Activated CD4-positive, alpha-beta T cell treated with anti-CD3 and anti-CD28 coated beads, Interleukin-2, amount 50 U/mL, for 4 hours (primary cell): Measurements from ENCODE around the gene ACVR1B.

Experiments
- DNase-seq, 2 experiments: peaks; one replicate each; pipeline ENCODE4 v3.0.0-alpha.2; 2020

ACVR1B gene

DNA sequence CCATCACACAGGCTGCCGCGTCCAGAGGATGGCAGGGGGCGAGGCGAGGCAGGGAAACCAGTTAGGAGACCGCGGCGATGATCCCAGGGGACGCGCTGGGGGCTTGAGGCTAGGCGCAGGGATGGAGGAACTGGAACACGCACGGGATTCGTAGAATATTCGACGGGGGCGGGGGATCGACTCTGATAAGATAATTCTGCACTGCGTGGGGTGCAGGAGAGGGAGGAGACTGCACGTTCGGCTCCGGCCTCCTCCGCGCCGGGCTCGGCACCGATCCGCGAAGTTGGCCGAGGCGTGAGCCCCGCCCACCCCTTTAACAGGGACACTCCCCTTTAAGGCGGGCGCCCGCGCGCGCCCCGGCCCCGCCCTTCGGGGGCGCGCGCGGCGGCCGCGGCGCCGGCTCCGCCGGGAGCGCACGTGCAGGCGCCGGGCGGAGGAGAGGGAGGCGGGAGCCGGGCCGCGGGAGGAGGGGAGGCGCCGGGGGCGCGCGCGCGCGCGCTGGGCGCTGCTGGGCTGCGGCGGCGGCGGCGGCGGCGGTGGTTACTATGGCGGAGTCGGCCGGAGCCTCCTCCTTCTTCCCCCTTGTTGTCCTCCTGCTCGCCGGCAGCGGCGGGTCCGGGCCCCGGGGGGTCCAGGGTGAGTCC is at the start of gene ACVR1B:
Gene ACVR1B, plus strand, starts transcription at position 501 of the 644 bp plus-strand sequence. Its CDS starts 45 bp downstream, at position 546.
- DNase-seq = peak; percentile 89 to 91

DNA sequence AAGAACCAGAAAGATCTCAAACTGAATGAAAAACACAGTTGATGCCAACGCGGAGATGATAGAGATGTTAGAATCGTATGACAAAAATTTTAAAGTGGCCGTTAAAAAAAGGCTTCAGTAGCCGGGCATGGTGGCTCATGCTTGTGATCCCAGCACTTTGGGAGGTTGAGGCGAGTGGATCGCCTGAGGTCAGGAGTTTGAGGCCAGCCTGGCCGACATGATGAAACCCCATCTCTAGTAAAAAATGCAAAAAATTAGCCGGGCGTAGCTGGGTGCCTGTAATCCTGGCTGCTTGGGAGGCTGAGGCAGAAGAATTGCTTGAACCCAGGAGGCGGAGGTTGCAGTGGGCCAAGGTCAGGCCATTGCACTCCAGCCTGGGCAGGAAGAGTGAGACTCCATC is 49.6 kb upstream of the ACVR1B start:
- DNase-seq = no peak

DNA sequence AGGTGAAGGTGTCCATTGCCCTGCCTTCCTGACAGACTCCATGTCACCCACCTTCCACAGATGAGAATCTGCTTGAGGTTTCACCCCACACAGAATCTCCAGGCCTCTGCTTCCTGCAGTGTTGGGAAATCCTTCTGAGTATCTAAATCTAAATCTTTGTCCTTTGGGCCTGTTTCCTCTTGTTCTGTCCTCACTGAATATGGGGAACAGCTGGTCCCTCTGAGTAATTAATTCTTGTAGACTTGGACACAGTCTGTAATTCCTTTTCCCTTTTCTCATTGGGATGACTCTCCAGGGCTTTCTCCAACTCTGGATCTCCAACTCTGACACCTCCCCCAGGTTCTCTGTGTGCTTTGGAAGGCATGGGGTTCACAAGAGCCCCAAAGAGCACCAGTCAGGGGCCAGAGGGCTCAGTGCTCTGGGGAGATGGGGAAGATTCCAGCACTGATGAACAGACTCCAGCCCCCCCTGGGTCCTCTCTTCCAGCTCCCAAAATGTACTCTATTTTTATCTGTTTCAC is 46.5 kb upstream of the ACVR1B start:
- no peak for DNase-seq

DNA sequence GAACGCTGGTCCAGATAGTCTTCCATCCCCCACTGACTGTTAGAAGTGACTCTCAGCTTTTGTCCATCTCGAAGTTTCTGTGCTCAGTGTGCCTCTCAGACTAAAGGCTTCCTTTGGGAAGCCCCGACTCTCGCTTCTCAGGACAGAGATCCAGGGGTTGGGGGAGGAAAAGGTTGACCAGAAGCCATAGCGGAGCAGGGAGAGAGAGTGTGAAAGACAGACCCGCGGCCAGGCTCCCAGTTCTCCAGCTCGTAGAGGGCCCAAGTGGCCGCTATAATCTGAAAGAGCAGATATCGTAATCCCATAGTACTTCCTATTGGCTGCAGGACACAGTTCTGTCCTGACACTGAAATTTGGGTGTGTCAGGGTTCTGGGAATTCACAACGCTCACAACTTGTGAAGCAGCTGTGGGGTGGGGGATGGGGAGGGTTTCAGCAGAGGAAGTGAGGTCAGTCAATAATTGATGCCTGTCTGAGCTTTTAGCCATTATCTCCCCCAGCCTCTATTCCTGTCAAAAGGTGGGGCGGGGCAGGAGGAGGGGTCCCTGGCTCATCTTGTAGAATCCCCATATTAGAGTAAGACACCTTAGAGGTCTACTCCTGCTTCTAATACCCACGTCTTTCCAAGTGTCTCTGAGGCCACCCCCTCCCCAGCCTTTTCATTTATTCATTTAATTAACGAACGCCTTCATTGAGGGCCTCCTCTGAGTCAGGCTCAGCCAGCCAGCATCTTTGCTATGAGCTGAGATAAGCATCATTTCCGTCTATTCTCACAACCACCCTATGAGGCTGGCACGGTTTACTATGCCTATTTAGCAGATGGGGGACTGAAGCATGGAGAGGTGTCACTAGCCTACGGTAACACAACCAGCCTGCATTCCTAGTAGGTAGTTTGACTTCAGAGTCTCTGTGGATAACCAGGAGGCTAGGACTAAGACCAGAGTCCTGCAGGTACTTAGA is 45.7 kb upstream of the ACVR1B start:
- DNase-seq = no peak

DNA sequence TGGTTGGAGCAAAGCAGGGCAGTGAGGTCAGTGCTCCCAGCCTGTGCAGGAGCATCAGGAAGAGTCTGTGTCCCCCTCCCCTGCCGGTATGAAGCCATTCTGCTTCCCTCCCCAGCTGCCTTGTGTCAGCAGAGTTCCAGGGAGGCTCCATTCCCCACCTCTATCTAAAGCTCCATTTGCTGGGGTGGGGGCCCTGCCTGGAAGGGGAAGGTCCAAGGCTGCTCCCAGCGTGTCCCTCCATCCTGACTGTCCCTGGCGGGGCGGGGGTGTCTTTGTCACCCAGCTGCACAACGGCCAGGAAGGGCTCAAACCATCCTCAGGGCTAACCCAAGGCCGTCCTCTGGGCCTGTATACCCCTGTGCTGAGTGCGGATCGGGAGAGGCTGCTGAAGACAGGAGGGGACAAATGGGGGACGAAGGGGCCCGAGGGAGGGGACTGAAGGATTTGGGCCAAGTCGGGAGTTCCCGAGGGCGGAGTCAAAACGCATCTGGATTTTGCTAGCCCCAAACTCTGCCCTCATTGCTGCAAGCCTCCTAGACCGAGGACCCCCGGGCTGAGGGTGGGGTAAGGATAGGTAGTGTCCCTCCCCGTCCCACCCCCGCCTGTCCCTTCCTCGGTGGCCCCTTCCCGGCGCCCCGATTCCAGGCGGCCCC is 44.9 kb upstream of the ACVR1B start:
- no peak for DNase-seq

DNA sequence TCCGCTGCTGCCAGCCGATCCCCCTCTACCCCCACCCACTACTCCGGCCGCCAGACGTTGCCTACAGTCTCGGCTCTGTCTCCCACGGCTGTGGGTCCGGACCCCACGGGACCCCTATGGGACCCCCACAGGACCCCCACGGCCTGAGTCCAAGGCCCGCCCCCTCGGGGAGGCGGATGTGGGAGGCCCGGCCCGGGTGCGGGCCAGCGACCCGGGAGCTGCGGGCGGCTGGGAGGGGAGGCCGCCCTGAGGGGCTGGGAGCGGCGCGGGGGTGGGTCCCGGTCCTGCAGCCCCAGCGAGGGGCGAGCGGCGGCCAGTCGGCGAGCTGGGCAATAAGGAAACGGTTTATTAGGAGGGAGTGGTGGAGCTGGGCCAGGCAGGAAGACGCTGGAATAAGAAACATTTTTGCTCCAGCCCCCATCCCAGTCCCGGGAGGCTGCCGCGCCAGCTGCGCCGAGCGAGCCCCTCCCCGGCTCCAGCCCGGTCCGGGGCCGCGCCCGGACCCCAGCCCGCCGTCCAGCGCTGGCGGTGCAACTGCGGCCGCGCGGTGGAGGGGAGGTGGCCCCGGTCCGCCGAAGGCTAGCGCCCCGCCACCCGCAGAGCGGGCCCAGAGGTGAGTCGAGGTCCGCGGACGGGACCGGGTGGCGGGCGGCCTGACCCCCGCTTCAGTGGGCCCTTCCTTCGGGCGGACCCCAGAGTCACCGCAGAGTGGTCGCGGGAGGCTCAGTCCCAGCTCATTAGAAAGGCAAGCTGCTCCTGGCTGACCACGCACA is 44.2 kb upstream of the ACVR1B start, which contains the start of gene ACVRL1:
Gene ACVRL1, plus strand, starts transcription at position 422 of the 773 bp plus-strand sequence. CDS start 4,971 bp downstream, outside the sequence.
- DNase-seq = no peak

DNA sequence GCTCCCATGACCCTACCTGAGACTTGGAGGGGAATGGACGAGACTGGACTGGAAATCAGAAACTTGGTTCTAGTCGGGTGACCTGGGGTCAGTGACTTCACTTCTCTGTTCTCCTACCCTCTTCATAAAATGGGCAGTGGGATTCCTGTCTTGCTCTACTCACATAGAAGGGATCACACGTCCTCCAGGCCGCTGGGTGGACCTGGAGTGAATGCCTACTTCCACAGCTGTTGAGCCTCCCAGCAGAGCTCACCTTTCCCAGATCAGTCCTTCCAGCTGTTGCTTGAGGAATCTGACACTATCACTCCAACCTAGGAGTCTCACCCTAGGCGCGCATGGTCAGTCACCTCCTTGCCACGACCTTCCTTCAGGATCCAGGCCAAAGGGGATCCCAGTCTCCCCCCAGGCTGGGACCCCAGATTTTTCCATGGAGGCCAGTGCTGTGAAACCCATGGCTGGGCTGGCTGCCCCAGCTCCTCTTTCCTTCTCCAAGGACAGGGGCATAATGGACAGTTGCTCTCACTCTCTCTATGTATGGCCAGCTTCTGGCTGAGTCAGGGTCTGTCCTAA is 43.6 kb upstream of the ACVR1B start:
- no peak for DNase-seq

DNA sequence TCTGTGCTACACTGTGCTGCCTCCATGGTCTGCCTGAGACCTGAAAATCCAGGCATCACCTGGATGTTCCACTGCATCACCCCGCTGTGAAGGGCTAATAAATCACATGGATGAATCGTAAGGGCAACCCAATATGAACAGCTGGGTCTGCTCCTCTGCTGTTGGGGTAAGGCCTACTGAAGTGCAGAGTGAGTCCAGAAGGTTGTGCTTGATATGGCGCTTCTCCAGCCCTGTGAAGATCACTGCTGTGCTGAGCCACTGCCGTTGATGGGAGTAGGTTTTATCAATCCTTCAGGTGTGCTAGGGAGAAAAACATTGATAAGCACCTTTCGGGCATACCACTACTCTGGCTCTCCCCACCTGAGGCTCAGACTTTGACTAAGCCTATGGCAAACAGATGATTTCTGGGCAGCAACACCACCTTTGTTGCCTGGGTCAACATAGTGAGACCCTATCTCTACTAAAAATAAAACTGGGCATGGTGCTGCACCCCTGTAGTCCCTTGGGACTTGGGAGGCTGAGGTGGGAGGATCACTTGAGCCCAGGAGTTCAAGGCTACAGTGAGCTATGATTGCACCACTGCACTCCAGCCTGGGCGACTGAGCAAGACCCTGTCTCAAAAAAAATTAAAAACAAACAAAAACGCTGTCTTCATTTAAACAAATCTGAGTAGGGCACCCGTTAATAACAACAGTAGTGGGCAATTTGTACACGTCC is 42.5 kb upstream of the ACVR1B start:
- DNase-seq = no peak

DNA sequence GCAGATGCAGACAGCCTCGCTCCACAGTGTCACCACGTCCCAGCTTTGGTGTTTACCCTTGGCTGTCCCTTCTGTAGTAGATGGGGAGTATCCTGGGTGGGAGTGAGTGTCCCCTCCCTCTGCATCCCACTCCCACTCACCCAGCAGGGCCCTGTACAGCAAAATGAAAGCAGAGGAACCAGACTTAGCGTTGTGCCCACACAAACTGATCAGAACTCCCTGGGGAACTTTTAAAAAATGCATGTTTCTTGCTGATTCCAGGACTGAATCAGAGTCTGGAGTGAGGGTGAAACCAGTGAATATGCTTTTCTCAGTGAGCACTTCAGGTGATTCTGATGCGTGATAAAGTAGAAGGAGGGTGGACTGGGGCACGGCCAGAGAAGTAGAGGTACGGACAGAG is 41.3 kb upstream of the ACVR1B start:
- no peak for DNase-seq

DNA sequence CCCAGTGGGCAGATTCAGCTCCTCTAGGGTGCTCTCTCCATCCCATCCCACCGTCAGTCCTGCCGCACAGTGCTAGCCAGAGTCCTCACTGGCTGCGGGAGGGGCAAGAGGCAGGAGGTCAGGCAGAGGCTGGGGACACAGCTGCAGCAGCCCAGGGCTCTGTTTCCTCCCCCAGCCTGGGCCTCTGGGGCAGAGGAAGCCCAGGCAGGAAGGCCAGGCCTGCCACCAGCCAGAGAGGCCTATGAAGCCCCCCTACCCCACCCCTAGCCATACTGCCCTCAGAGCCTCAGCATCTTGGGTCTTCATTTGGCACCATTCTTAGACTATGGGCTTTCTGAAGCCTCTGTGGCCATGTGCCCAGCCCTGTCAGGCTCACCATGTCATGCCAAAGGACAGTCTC is 40.8 kb upstream of the ACVR1B start:
- DNase-seq = no peak

DNA sequence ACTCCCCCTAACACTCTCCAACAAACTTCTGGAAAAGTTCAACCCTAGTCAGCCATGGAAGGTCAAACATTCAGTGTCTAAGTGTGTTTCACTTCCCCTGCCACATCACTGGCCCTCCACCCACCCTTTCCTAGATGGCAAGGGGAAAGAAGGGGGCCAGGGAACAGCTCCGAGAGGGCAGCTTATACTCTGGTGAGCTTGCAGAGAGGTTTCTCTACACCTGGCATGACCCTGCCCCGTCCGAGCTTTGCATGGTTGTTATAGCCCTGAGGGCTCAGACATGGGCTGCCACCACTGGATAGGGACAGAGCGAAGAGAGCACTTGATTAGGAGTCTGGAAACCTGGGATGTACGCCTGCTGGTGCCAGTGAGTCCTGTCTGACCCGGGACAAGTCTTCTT is 40.2 kb upstream of the ACVR1B start:
- no peak for DNase-seq

DNA sequence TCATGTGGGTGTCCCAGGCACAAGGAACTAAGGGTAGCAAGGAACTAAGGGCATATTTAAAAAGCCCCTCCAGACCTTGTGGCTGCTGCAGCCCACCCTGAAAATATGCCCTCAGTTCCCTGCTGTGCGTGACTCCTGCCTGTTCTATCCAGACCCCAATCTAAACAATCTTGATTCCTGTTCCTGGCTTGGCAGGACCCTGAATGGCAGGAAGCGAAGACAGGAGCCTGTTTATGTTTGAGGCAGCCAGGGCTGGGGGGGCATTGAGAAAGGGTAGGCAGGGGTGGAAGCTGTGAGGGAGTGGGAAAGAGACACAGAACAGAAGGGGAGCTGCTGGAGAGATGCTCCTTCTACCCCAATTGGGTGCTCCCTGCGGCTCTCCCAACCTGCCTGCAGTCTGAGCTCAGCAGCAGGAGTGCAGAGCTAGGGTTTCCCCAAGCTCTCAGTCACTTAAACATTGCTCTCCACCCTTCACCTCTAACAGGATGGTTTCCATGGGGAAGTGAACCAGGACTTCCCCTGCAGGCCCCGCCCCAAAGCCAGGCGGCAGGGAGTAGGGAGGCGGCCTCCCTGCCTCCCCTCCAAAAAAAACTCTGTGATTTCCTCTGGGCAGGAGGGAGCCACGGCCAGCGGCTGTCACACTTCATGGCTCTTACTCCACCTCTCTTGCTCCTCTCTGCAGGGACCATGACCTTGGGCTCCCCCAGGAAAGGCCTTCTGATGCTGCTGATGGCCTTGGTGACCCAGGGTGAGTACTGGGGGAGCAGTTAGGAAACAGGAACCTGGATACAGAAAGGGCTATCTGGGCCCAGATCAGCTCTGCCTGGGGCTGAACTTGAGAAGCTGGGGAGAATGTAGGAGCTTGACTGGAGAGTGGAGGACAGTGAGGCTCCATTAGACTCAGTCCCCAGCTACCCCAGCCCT is 39.4 kb upstream of the ACVR1B start:
- no peak for DNase-seq

DNA sequence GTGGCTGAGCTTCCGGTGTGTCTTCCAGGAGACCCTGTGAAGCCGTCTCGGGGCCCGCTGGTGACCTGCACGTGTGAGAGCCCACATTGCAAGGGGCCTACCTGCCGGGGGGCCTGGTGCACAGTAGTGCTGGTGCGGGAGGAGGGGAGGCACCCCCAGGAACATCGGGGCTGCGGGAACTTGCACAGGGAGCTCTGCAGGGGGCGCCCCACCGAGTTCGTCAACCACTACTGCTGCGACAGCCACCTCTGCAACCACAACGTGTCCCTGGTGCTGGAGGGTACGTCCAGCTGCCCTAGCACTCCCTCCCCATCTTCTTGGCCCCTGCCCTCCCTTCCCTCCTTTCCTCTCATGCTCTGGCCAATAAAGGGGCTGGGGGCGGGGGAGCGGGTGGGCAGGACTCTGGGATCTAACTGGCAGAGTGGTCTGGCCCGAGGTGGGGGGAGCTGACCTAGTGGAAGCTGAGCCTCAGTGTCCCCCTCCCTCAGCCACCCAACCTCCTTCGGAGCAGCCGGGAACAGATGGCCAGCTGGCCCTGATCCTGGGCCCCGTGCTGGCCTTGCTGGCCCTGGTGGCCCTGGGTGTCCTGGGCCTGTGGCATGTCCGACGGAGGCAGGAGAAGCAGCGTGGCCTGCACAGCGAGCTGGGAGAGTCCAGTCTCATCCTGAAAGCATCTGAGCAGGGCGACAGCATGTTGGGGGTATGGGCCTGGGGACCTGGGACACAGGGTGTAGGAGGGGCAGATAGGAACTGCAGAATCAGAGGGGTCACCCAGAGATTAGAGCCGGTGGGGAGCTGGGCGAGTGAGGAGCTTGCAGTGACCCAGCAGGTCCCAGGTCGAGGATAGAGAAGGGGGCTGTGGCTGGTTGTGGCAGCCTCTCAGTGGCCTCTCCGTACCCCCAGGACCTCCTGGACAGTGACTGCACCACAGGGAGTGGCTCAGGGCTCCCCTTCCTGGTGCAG is 38.1 kb upstream of the ACVR1B start:
- no peak for DNase-seq

DNA sequence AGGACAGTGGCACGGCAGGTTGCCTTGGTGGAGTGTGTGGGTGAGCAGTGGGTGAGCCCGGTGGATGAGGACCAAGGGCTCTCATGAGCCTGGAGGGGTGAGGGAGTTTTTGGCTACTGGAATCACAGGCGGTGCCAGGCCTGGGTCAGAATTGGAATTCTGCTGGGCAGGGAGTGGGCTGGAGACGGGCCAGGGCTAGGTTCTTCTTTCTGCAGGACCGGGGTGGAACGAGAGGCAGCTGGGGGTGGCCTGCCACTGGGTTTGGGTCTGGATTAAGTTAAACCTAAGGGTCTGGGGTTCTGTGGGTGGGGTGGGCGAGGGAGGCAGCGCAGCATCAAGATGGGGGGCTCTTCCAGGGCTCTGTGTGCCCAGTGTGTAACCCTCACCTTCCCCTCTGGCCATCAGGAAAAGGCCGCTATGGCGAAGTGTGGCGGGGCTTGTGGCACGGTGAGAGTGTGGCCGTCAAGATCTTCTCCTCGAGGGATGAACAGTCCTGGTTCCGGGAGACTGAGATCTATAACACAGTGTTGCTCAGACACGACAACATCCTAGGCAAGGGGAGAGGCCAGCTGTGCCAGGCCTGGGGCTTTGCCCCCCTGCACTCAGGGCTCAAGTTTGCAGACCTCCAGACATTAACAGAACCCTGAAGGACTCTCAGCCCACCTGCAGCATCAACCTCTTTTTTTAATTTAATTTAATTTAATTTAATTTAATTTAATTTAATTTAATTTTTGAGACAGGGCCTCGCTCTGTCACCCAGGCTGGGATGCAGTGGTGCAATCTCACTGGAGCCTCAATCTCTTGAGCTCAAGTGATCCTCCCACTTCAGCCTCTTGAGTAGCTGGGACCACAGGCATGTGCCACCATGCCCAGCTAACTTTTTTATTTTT is 37.2 kb upstream of the ACVR1B start:
- DNase-seq = no peak

DNA sequence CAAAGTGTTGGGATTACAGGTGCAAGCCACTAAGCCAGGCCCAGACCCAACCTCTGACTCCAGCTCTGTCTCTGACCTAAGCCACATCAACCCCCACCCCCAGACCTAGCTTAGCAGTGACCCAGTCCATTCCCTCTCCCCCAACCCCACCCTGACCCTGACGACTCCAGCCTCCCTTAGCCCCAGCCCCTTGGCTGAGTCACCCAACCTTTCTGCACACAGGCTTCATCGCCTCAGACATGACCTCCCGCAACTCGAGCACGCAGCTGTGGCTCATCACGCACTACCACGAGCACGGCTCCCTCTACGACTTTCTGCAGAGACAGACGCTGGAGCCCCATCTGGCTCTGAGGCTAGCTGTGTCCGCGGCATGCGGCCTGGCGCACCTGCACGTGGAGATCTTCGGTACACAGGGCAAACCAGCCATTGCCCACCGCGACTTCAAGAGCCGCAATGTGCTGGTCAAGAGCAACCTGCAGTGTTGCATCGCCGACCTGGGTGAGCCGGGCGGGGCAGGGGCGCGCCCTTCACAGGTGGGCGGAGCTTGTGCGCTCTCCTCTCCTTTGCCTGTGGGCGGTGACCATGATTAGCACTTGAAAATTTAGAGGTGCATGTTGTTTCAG is 36.4 kb upstream of the ACVR1B start:
- no peak for DNase-seq

DNA sequence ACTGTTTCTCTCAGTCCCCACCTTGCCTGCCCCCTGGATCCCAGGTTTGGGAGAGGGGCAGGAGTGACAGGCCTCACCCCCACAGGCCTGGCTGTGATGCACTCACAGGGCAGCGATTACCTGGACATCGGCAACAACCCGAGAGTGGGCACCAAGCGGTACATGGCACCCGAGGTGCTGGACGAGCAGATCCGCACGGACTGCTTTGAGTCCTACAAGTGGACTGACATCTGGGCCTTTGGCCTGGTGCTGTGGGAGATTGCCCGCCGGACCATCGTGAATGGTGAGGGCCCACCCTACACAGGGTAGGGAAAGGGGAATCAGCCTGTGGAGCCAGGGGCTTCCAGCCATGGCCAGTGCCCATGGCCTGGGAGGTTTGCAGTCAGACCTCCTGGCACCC is 35.5 kb upstream of the ACVR1B start:
- no peak for DNase-seq

DNA sequence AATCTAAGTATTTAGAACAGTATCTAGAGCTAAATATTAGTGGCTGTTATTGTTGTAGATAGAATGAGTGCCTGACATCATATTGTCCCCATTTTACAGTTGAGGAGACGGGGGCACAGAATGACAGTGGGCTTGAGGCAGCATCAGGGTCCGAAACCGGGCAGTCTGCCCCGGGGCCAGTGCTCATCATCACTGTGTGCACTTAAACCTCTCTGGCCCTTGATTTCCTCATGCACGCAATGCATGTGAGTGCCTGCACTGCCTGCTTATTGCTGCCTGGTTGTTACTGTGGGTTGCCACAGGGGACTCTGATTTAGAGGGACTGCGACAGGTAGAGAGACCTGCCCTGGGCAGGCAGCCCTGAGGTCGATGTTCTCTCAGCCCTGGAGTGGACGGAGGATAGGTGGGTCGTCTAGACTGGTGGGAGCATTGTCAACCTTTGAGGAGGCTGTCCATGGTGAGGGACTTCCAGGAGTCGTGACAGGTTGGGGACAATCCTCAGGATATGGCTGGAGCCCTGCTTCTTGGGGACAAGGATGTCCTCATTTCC is 34.4 kb upstream of the ACVR1B start:
- no peak for DNase-seq
